ENCODE results near the gene CYCS.
"Not testable (repeated sequence)": the region's sequence is repeated elsewhere in the genome, so short reads cannot be mapped to it uniquely, and the experiment has no call there.

Gene CYCS

DNA sequence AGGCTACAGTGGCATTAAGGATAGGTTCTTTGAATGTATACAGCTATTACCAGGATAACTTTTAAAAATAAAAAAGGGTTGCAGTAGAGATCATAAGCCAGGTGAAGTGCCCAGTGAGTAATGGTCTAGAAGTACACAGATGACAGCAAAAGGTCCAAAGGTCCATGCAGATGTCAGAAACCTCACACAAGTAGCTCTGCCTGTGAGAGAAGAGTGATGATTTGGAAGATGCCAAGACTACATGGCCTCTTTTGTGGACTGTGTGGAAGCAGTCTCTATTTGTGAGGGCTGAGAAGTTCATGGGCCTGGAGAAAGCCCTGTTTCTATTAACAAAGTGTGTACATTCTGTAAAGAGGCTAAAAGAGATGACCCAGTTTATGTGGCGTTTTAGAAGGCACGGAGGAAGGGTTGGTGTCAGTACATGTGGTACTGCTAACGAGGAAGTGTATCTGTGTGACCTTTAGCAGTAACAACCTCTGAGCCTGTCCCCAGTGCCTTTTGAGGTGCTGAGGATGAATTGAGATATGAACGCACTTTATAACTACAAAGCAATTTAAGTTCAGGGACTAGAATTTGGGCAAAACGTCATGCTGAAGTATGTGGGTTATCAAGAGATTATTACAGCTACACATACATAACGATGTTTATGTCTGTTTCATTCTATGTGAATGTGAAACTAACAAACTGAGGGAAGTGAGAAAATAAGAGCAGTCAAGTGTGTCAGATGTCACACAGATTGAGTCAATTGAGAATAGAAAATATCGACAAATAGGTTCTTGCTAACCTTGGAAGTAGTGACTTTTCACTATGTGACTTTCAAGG, 7.6 kb downstream of the CYCS start:
- DNase-seq, result no peak

DNA sequence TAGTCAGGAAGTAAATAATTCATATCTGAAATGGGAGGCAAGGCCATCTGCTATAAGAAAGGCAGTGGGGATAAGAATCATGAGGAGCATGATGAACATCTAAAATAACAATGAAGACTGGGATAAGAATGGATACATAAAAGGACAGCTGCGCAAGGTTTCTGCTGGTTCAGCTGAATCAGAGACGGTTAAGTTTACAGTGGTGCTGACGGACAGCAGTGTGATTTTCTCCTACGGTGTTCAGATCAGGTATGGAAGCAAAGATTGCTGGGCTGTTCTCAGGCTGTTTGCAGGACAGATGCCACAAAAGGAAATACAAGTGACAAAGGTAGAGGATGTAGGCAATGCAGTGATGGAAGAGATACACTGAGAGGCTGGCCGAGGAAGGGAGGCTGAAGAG, 8.4 kb downstream of the CYCS start:
- DNase-seq, result no peak

DNA sequence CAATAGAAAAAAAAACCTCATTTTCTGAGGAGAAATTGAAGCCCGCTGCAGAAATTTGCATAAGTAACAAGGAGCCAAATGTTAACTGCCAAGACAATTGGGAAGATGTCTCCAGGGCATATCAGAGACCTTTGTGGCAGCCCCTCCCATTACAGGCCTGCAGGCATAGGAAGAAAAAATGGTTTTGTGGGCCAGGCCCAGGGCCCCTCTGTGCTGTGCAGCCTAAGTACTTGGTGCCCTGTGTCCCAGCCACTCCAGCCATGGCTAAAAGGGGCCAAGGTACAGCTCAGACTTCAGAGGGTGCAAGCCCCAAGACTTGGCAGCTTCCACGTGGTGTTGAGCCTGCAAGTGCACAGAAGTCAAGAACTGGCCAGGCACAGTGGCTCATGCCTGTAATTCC, 14.5 kb downstream of the CYCS start:
- DNase-seq, result not testable (repeated sequence)

- no peak for DNase-seq
Observed at GRCh38 chr7:25109276-25109675, 15.8 kb downstream of the CYCS start.

DNA sequence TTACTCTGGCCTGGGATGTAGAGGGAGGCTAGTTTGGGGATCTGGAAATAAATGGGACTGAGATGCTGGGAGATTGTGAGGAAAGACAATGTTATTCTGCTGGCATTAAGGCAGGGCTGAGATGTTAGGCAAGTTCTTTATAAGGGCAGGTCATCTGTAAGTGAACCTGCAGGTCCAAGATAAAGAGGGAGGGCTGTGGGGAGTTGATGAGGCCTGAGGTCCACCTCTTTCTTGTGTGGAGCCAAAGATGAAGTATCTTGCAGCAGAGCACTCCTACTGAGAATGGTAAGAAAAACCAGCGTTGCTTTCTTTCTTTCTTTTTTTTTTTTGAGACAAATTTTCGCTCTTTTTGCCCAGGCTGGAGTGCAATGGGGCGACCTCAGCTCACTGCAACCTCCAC, 19.1 kb downstream of the CYCS start:
- DNase-seq, result no peak

GRCh38 chr7:25103773-25104172, 21.3 kb downstream of the CYCS start:
- DNase-seq, result no peak

GRCh38 chr7:25101817-25102216, 23.2 kb downstream of the CYCS start:
- no peak for DNase-seq

GRCh38 chr7:25098096-25099046, 26.7 kb downstream of the CYCS start:
- peak; percentile 82 for DNase-seq

GRCh38 chr7:25095516-25096345, 29.3 kb downstream of the CYCS start:
- DNase-seq, result no peak

DNA sequence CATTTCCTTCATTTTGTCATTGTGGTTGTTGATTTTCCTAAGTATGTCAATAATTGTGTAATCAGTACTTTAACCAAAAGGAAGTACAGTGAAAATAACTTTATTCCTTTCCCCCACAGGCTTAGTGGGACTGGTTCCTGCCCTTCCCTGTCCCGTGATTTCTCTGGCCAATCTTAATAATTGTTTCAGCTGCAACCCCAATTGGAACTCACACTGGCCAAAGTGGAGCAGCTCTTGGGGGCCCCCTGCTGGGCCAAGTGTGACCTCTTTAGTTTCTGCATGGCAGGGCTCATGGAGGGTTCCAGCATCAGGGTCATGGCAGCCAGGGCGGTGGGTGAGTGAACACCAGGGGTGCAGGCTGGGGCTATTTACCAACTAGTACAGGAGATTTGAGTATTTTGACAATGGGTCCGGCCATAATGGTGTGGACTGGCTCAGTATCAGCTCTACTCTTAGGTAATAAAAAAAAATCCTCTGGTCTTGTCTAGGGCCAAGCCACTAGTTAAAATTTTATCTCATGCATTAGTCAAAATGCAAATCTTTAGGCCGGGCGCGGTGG, 31.7 kb downstream of the CYCS start:
- peak; percentile 65 for DNase-seq

GRCh38 chr7:25091779-25092178, 33.3 kb downstream of the CYCS start:
- DNase-seq, result no peak

GRCh38 chr7:25091176-25091575, 33.9 kb downstream of the CYCS start:
- no peak for DNase-seq

DNA sequence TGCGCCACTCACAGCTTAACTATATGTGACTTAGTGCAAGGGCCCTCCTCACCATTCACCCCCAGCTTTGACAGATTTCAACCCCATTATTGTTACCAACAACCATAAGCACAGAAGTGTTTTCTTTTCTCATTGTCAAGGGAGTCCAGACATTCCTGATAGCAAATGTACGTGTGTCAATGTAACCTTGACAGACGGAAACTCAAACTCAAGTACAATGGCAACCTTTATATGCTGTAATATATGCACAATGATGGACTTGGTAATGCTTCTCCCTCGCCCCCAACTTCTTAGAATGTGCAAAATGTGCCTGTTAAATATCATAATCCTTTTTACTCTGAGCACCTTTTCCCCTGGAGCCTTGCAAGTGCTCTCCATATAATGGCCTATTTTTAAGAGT, 34.7 kb downstream of the CYCS start:
- DNase-seq, result no peak

DNA sequence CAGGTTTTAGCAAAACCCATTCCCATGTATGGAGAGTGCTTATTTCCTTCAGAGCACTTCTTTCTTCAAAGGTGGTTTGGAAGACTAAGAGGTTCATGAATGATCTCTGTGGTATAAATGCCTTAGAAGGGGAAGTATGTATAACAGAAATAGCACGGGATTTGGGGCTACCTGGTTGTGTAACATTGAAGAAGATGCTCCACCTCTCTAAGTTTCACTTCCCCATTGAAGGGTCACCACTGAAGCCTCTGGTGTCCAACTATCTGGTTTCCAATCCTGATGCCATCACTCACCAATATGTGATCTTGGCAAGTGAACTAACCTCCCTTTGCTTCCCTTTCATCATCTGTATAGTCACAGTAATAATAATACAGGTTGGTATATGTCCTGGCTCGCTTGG, 37.2 kb downstream of the CYCS start:
- no peak for DNase-seq

DNA sequence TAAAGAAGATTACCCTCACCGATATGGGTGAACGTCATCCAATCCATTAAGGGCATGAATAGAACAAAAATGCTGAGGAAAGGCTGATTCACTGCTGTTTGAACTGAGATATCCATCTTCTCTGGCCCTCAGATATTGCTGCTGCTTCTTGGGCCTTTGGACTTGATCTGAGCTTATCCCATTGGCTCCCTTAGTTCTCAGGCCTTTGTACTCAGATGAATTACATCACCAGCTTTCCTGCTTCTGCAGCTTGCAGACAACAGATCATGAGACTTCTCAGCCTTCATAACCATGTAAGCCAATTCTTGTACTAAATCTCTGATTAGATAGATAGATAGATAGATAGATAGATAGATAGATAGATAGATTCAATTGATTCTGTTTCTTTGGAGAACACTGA, 40.2 kb downstream of the CYCS start:
- no peak for DNase-seq

DNA sequence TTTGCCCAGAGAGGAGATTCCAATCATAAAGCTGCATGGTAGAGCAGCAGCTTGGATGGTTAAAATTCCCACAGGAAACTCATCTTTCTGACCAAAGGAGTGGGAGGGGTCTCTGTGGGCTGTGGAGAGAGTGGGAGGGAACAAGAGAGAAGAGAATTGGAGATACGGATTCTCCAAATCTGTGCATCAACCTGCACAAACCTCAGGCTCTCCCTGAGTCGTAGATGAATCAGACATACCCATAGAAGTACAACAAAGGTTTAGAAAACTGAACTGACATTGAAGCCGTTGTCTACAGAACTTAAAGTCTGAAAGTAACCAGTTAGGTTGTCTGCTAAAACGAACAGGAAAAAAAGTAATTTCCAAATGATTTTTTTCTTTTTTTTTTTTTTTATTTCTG, 41.9 kb downstream of the CYCS start:
- no peak for DNase-seq

DNA sequence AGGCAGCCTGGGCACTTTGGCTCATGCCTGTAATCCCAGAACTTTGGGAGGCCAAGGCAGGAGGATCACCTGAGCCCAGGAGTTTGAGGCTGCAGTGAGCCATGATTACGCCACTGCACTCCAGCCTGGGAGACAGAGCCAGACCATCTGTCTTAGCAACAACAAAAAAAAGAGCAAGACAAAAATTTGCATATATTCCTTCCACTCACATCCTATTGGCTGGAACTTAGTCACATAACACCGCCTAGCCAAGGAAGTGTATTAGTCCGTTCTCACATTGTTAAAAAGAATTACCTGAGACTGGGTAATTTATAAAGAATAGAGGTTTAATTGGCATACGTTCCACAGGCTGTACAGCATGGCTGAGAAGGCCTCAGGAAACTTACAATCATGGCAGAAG, 43.0 kb downstream of the CYCS start:
- not testable (repeated sequence) for DNase-seq

GRCh38 chr7:25077096-25077495, 48.0 kb downstream of the CYCS start:
- DNase-seq, result no peak

GRCh38 chr7:25075459-25075858, 49.6 kb downstream of the CYCS start:
- no peak for DNase-seq

- DNase-seq, result no peak
Observed at GRCh38 chr7:25073451-25073850, 51.6 kb downstream of the CYCS start.
